HEK293 (cell line): ENCODE measurements around the gene ZNF467.

Source experiments
- CTCF ChIA-PET: fragments of 350-600 bp; formaldehyde crosslinking; extraction: SDS; loops from one replicate; lab custom pipeline; 2021; ENCODE audit warnings: antibody characterized with exemption; lab: Yijun Ruan, JAX
- POLR2A ChIA-PET: fragments of 300-600 bp; formaldehyde crosslinking; extraction: SDS; loops from one replicate; lab custom pipeline; 2020; ENCODE audit warnings: antibody characterized with exemption, inconsistent platforms; lab: Yijun Ruan, JAX
- H3K27ac ChIP-seq: fragments of 200-500 bp; sonication (Bioruptor generic); 2 replicates; pipeline ENCODE4 v1.5.1; 2014; ENCODE audit warnings: low read depth, low read length, control low read depth, inconsistent platforms; ENCODE audit errors: extremely low read depth
- H3K36me3 ChIP-seq, 2 experiments: fragments of 200-500 bp in 1 of 2; sonication (Bioruptor generic) in 1 of 2; 1 replicate in 1 of 2; 2 replicates in 1 of 2; pipeline ENCODE4 v1.5.1; 2014 to 2017; ENCODE audit warnings: inconsistent platforms in 2 of 2, low read length in 2 of 2; ENCODE audit not compliant: control insufficient read depth in 2 of 2, insufficient read depth in 1 of 2
- H3K4me1 ChIP-seq: fragments of 200-500 bp; sonication (Bioruptor generic); 2 replicates; pipeline ENCODE4 v1.5.1; 2014; ENCODE audit warnings: mild to moderate bottlenecking, low read length, inconsistent platforms; ENCODE audit not compliant: control insufficient read depth, insufficient read depth
- H3K4me3 ChIP-seq: 2 replicates; pipeline ENCODE4 v1.5.1; 2011; ENCODE audit warnings: low read depth, mild to moderate bottlenecking, control low read depth, low read length, moderate library complexity
- H3K9me3 ChIP-seq: fragments of 200-500 bp; sonication (Bioruptor generic); 2 replicates; pipeline ENCODE4 v1.5.1; 2014; ENCODE audit warnings: low read depth, low read length, inconsistent platforms; ENCODE audit not compliant: control insufficient read depth, insufficient read depth
- GLI4 ChIP-seq: fragments of 450-650 bp; formaldehyde crosslinking; IDR thresholded peaks from 2 replicates; pipeline ENCODE4 v1.5.1; 2016; ENCODE audit warnings: missing biosample characterization, missing genetic modification characterization
- KLF7 ChIP-seq: fragments of 450-650 bp; formaldehyde crosslinking; IDR thresholded peaks from 2 replicates; pipeline ENCODE4 v1.5.1; 2016; ENCODE audit warnings: missing biosample characterization, missing genetic modification characterization, borderline replicate concordance
- KLF8 ChIP-seq: fragments of 450-650 bp; formaldehyde crosslinking; IDR thresholded peaks from 2 replicates; pipeline ENCODE4 v1.5.1; 2016; ENCODE audit warnings: missing biosample characterization, missing genetic modification characterization
- SCRT2 ChIP-seq: fragments of 450-650 bp; formaldehyde crosslinking; IDR thresholded peaks from 2 replicates; pipeline ENCODE4 v1.5.1; 2016; ENCODE audit warnings: missing biosample characterization, missing genetic modification characterization
- SETDB1 ChIP-seq: IDR thresholded peaks from one replicate; pipeline ENCODE4 v1.6.1; 2017; ENCODE audit warnings: mild to moderate bottlenecking, low read length, moderate library complexity, mixed read lengths; ENCODE audit not compliant: insufficient read length
- SP3 ChIP-seq: fragments of 450-650 bp; formaldehyde crosslinking; IDR thresholded peaks from 2 replicates; pipeline ENCODE4 v1.5.1; 2016; ENCODE audit warnings: missing biosample characterization, missing genetic modification characterization
- YY2 ChIP-seq: fragments of 450-650 bp; formaldehyde crosslinking; IDR thresholded peaks from 2 replicates; pipeline ENCODE4 v1.5.1; 2016; ENCODE audit warnings: missing biosample characterization, missing genetic modification characterization
- ZBTB17 ChIP-seq: fragments of 450-650 bp; formaldehyde crosslinking; IDR thresholded peaks from 2 replicates; pipeline ENCODE4 v1.5.1; 2016; ENCODE audit warnings: missing biosample characterization, missing genetic modification characterization
- ZNF112 ChIP-seq: fragments of 450-650 bp; formaldehyde crosslinking; IDR thresholded peaks from 2 replicates; pipeline ENCODE4 v1.5.0; 2017; ENCODE audit warnings: missing biosample characterization, missing genetic modification characterization
- ZNF132 ChIP-seq: fragments of 450-650 bp; formaldehyde crosslinking; IDR thresholded peaks from 2 replicates; pipeline ENCODE4 v1.5.1; 2017; ENCODE audit warnings: missing biosample characterization, missing genetic modification characterization, borderline replicate concordance
- ZNF133 ChIP-seq: fragments of 450-650 bp; formaldehyde crosslinking; IDR thresholded peaks from 2 replicates; pipeline ENCODE4 v1.5.1; 2016; ENCODE audit warnings: missing biosample characterization, missing genetic modification characterization
- ZNF155 ChIP-seq: fragments of 450-650 bp; formaldehyde crosslinking; IDR thresholded peaks from 2 replicates; pipeline ENCODE4 v1.5.1; 2016; ENCODE audit warnings: missing biosample characterization, missing genetic modification characterization
- ZNF202 ChIP-seq: fragments of 450-650 bp; formaldehyde crosslinking; IDR thresholded peaks from 2 replicates; pipeline ENCODE4 v1.5.1; 2016; ENCODE audit warnings: missing biosample characterization, missing genetic modification characterization, borderline replicate concordance
- ZNF324 ChIP-seq: fragments of 450-650 bp; formaldehyde crosslinking; IDR thresholded peaks from 2 replicates; pipeline ENCODE4 v1.5.1; 2016; ENCODE audit warnings: missing biosample characterization, missing genetic modification characterization
- ZNF362 ChIP-seq: fragments of 450-650 bp; formaldehyde crosslinking; IDR thresholded peaks from 2 replicates; pipeline ENCODE4 v1.5.1; 2016; ENCODE audit warnings: missing biosample characterization, missing genetic modification characterization
- ZNF366 ChIP-seq: fragments of 450-650 bp; formaldehyde crosslinking; conservative IDR thresholded peaks from 2 replicates; pipeline ENCODE4 v1.5.1; 2016; ENCODE audit warnings: missing biosample characterization, missing genetic modification characterization
- ZNF37A ChIP-seq: fragments of 450-650 bp; IDR thresholded peaks from 2 replicates; pipeline ENCODE4 v1.5.1; 2018; ENCODE audit warnings: missing biosample characterization, missing genetic modification characterization
- ZNF398 ChIP-seq: fragments of 450-650 bp; formaldehyde crosslinking; IDR thresholded peaks from 2 replicates; pipeline ENCODE4 v1.5.1; 2017; ENCODE audit warnings: missing biosample characterization, missing genetic modification characterization
- ZNF558 ChIP-seq: fragments of 450-650 bp; formaldehyde crosslinking; IDR thresholded peaks from 2 replicates; pipeline ENCODE4 v1.5.1; 2016; ENCODE audit warnings: missing biosample characterization, missing genetic modification characterization
- ZNF561 ChIP-seq: fragments of 450-650 bp; IDR thresholded peaks from 2 replicates; pipeline ENCODE4 v1.5.1; 2018; ENCODE audit warnings: missing biosample characterization, missing genetic modification characterization, borderline replicate concordance
- ZNF600 ChIP-seq: fragments of 450-650 bp; formaldehyde crosslinking; IDR thresholded peaks from 2 replicates; pipeline ENCODE4 v1.5.1; 2016; ENCODE audit warnings: missing biosample characterization, missing genetic modification characterization
- ZNF610 ChIP-seq: fragments of 450-650 bp; formaldehyde crosslinking; IDR thresholded peaks from 2 replicates; pipeline ENCODE4 v1.5.1; 2016; ENCODE audit warnings: missing biosample characterization, missing genetic modification characterization, borderline replicate concordance
- ZNF623 ChIP-seq: fragments of 450-650 bp; formaldehyde crosslinking; IDR thresholded peaks from 2 replicates; pipeline ENCODE4 v1.5.1; 2016; ENCODE audit warnings: missing biosample characterization, missing genetic modification characterization
- ZNF624 ChIP-seq: fragments of 450-650 bp; formaldehyde crosslinking; IDR thresholded peaks from 2 replicates; pipeline ENCODE4 v1.5.1; 2017; ENCODE audit warnings: missing biosample characterization, missing genetic modification characterization
- ZNF701 ChIP-seq: fragments of 450-650 bp; formaldehyde crosslinking; IDR thresholded peaks from 2 replicates; pipeline ENCODE4 v1.5.1; 2016; ENCODE audit warnings: missing biosample characterization, missing genetic modification characterization
- TF ChIP-seq, protein P1 (sequence below): fragments of 450-650 bp; formaldehyde crosslinking; IDR thresholded peaks from 2 replicates; pipeline ENCODE4 v1.5.1; 2016; ENCODE audit warnings: missing biosample characterization, missing genetic modification characterization
- TF ChIP-seq, protein P2 (sequence below): sonication (generic); formaldehyde crosslinking; IDR thresholded peaks from 2 replicates; pipeline ENCODE4 v1.8.1; 2022; ENCODE audit warnings: mild to moderate bottlenecking, moderate library complexity, missing genetic modification reagents
- TF ChIP-seq, protein P3 (sequence below): IDR thresholded peaks from 2 replicates; pipeline ENCODE4 v1.6.1; 2011; ENCODE audit warnings: mild to moderate bottlenecking, low read depth, low read length, borderline replicate concordance

Gene ZNF467

DNA sequence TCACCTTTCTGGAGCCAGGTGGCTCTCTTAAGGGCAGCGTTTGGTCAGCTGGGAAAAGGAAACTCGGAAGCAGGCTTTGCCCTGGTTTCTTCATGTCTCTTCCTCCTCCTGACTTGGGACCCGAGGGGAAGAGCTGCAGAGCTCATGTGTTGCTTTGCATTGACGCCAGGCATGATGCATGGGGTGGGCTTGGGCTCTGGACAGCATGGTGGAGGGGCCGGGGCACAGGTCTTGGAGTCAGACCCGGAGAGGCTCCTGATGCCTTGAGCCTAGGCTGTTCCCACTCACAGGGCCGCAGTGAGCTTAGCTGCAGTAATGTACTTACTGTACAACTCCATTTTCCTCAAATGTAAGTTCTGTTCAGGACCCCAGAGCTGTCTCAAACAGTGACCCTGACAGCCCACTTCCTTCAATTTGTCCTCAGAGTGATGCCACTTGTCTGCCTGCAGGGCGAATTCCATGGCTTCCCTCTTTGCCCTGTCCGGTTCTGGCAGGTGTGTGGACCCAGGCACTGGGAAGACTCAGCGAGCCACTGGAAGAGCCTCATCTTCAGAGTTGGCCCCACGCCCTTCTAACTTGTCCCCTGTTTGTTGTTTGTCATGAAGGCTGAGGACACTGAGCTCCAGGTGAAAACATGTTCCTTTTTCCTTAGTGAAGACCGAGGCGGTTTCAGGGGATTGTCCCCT lies 50.2 kb downstream of the ZNF467 start:
- Histone ChIP-seq H3K36me3 (peaks cover 0 to 84% of the 10 kb centered on the region in 2 experiments; a peak in 2 of 3 replicates), H3K27ac (no peak overlapping the region), H3K4me1 (no peaks in the 10 kb centered on the region), H3K9me3 (no peaks in the 10 kb centered on the region), H3K4me3 (no peak overlapping the region)
- TF ChIP-seq SCRT2: no peak
- no peak for TF ChIP-seq ZNF366 (tag by site-specific recombination)
- TF ChIP-seq ZBTB17 (tag by site-specific recombination): no peak
- TF ChIP-seq, protein P1, sequence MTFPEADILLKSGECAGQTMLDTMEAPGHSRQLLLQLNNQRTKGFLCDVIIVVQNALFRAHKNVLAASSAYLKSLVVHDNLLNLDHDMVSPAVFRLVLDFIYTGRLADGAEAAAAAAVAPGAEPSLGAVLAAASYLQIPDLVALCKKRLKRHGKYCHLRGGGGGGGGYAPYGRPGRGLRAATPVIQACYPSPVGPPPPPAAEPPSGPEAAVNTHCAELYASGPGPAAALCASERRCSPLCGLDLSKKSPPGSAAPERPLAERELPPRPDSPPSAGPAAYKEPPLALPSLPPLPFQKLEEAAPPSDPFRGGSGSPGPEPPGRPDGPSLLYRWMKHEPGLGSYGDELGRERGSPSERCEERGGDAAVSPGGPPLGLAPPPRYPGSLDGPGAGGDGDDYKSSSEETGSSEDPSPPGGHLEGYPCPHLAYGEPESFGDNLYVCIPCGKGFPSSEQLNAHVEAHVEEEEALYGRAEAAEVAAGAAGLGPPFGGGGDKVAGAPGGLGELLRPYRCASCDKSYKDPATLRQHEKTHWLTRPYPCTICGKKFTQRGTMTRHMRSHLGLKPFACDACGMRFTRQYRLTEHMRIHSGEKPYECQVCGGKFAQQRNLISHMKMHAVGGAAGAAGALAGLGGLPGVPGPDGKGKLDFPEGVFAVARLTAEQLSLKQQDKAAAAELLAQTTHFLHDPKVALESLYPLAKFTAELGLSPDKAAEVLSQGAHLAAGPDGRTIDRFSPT (tag by site-specific recombination): no peak
- no peak for TF ChIP-seq KLF8 (tag by site-specific recombination)
- TF ChIP-seq KLF7 (tag by site-specific recombination): no peak
- TF ChIP-seq ZNF558: no peak
- TF ChIP-seq ZNF132 (tag by site-specific recombination): no peak
- TF ChIP-seq ZNF624: no peak
- TF ChIP-seq, protein P2, sequence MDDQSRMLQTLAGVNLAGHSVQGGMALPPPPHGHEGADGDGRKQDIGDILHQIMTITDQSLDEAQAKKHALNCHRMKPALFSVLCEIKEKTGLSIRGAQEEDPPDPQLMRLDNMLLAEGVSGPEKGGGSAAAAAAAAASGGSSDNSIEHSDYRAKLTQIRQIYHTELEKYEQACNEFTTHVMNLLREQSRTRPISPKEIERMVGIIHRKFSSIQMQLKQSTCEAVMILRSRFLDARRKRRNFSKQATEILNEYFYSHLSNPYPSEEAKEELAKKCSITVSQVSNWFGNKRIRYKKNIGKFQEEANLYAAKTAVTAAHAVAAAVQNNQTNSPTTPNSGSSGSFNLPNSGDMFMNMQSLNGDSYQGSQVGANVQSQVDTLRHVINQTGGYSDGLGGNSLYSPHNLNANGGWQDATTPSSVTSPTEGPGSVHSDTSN: no peak
- TF ChIP-seq, protein P3, sequence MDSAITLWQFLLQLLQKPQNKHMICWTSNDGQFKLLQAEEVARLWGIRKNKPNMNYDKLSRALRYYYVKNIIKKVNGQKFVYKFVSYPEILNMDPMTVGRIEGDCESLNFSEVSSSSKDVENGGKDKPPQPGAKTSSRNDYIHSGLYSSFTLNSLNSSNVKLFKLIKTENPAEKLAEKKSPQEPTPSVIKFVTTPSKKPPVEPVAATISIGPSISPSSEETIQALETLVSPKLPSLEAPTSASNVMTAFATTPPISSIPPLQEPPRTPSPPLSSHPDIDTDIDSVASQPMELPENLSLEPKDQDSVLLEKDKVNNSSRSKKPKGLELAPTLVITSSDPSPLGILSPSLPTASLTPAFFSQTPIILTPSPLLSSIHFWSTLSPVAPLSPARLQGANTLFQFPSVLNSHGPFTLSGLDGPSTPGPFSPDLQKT: no peak
- TF ChIP-seq ZNF398 (tag by site-specific recombination): no peak
- no peak for TF ChIP-seq ZNF37A (tag by site-specific recombination)
- TF ChIP-seq YY2: no peak
- TF ChIP-seq SETDB1: no peak
- TF ChIP-seq GLI4: no peak
- TF ChIP-seq ZNF112 (tag by site-specific recombination): no peak
- no peak for TF ChIP-seq ZNF324 (tag by site-specific recombination)
- CTCF ChIA-PET: no interaction called here
- POLR2A ChIA-PET: interaction anchor here (1.1 to 2.0 kb wide), 2 partner anchors 8 to 13 kb away, joined by 4 to 8 read pairs; a partner anchor contains a TSS

DNA sequence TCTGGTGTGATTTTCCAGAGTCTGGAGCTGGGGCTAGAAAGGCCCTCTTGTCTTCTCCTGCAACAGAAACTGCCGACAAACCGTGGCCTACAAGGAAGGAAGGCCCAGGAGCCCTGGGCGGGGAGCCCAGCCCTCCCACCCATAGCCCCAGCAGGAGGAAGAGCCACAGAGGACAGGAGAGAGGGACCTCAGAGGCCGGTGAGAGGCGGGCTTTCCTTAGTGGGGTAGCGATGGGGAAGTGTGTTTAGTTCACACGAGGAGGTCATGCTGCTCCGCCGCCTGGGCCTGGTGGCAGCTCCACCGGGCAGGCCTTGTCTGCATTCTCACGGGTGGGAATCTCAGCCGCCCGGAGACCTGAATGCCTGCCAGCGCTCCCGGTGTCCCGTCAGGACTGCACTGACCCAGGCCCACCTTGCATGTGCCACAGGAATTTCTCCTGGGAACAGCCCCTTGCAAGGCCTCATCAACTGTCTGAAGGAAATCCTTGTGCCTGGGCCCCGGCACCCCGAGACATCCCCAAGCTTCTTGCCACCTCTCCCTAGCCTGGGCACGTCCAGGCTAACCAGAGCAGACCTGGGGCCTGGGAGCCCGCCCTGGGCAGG lies 50.9 kb downstream of the ZNF467 start:
- Histone ChIP-seq H3K36me3 (peaks cover 0 to 79% of the 10 kb centered on the region in 2 experiments; a peak in 2 of 3 replicates), H3K4me1 (no peaks in the 10 kb centered on the region), H3K9me3 (no peaks in the 10 kb centered on the region), H3K4me3 (no peak overlapping the region), H3K27ac (no peak overlapping the region)
- CTCF ChIA-PET: no interaction called here
- POLR2A ChIA-PET: interaction anchor here (1.1 kb wide), 1 partner anchor 7 kb away, joined by 4 read pairs; a partner anchor contains a TSS
- TF ChIP-seq ZNF133 (tag by site-specific recombination) (no peak), ZNF610 (tag by site-specific recombination) (no peak), ZNF623 (tag by site-specific recombination) (no peak), SP3 (no peak), ZNF202 (no peak), ZNF155 (tag by site-specific recombination) (no peak), ZNF701 (tag by site-specific recombination) (no peak), ZNF561 (tag by site-specific recombination) (no peak), ZNF624 (no peak), ZNF600 (tag by site-specific recombination) (no peak), ZNF362 (tag by site-specific recombination) (no peak)
